ENCODE measurements around the gene ZNF559.

- TF ChIP-seq CTCF (IDR thresholded peaks at IDR 0.05) (no peak), POLR2A (IDR thresholded peaks at IDR 0.05) (no peak)
Observed at GRCh38 chr19:9295411-9295849, 28.5 kb upstream of the ZNF559 start.

All from prostate gland (tissue), 2 donors.